IMR-90 (cell line): ENCODE data around the gene ZNF232. TPM values are rescaled to one million over a fixed set of nuclear protein-coding genes. Genes with fewer than 3 reads are reported as not detected.

ENCODE experiments used
- ATAC-seq: fragments of 200-7000 bp; cut with Tn5 transposase; 2 replicates; pipeline ENCODE4 v1.9.1; 2020; ENCODE audit warnings: low read depth, mild to moderate bottlenecking, moderate library complexity
- BruUV-seq: library from RNA; stranded (reverse); fragments of 400-500 nt; replicated peaks from 2 replicates; lab custom pipeline; 2021; lab: Mats Ljungman, UMichigan
- CTCF ChIA-PET: fragments of 300-600 bp; formaldehyde crosslinking; extraction: SDS; loops from one replicate; lab custom pipeline; 2021; ENCODE audit warnings: antibody characterized with exemption; lab: Yijun Ruan, JAX
- POLR2A ChIA-PET: fragments of 300-600 bp; sonication (Branson Sonifier 250); formaldehyde crosslinking; loops from one replicate; lab custom pipeline; 2022; ENCODE audit warnings: antibody characterized with exemption; ENCODE audit not compliant: unreplicated experiment; lab: Charles Lee
- DNase-seq: peaks from one replicate; pipeline ENCODE4 v3.0.0; 2013
- H2AFZ ChIP-seq: replicated peaks from 2 replicates; pipeline ENCODE3; 2013; ENCODE audit warnings: low read length, mild to moderate bottlenecking; ENCODE audit not compliant: poor library complexity
- H2AK5ac ChIP-seq: 2 replicates; pipeline ENCODE4 v1.6.1; 2013; ENCODE audit warnings: low read depth, low read length, inconsistent platforms
- H2AK9ac ChIP-seq: replicated peaks from 2 replicates; pipeline ENCODE3; 2013; ENCODE audit warnings: mild to moderate bottlenecking, low read depth, low read length, moderate library complexity; ENCODE audit not compliant: poor library complexity
- H2BK120ac ChIP-seq: 2 replicates; pipeline ENCODE4 v1.6.1; 2013; ENCODE audit warnings: low read depth, low read length, inconsistent platforms
- H2BK15ac ChIP-seq: 3 replicates; pipeline ENCODE4 v1.6.1; 2013; ENCODE audit warnings: low read depth, low read length, inconsistent platforms
- H2BK20ac ChIP-seq: 2 replicates; pipeline ENCODE4 v1.6.1; 2013; ENCODE audit warnings: low read depth, mild to moderate bottlenecking, inconsistent platforms, low read length, moderate library complexity
- H2BK5ac ChIP-seq: 2 replicates; pipeline ENCODE4 v1.6.1; 2013; ENCODE audit warnings: mild to moderate bottlenecking, low read depth, low read length, inconsistent platforms; ENCODE audit not compliant: poor library complexity, severe bottlenecking
- H3K14ac ChIP-seq: replicated peaks from 2 replicates; pipeline ENCODE4 v1.6.1; 2013; ENCODE audit warnings: low read depth, low read length, inconsistent platforms
- H3K18ac ChIP-seq: 2 replicates; pipeline ENCODE4 v1.6.1; 2013; ENCODE audit warnings: low read depth, low read length, control low read depth
- H3K23ac ChIP-seq: 2 replicates; pipeline ENCODE4 v1.6.1; 2013; ENCODE audit warnings: low read depth, low read length, inconsistent platforms
- H3K27ac ChIP-seq: 2 replicates; pipeline ENCODE4 v1.5.1; 2013; ENCODE audit warnings: mild to moderate bottlenecking, control low read depth, low read length; ENCODE audit not compliant: insufficient read depth
- H3K27me3 ChIP-seq: 2 replicates; pipeline ENCODE4 v1.6.1; 2013; ENCODE audit warnings: low read length; ENCODE audit not compliant: control insufficient read depth, insufficient read depth
- H3K36me3 ChIP-seq: 2 replicates; pipeline ENCODE4 v1.6.1; 2013; ENCODE audit warnings: low read length, mixed read lengths; ENCODE audit not compliant: control insufficient read depth, insufficient read depth
- H3K4ac ChIP-seq: 2 replicates; pipeline ENCODE4 v1.6.1; 2013; ENCODE audit warnings: low read depth, low read length, inconsistent platforms
- H3K4me1 ChIP-seq: 2 replicates; pipeline ENCODE4 v1.6.1; 2013; ENCODE audit warnings: low read length, mixed read lengths; ENCODE audit not compliant: control insufficient read depth, insufficient read depth
- H3K4me2 ChIP-seq: 2 replicates; pipeline ENCODE4 v1.6.1; 2013; ENCODE audit warnings: low read depth, mild to moderate bottlenecking, control low read depth, low read length, moderate library complexity
- H3K4me3 ChIP-seq: 2 replicates; pipeline ENCODE4 v1.5.1; 2013; ENCODE audit warnings: low read depth, mild to moderate bottlenecking, control low read depth, low read length, moderate library complexity; ENCODE audit not compliant: insufficient read depth
- H3K56ac ChIP-seq: 2 replicates; pipeline ENCODE4 v1.6.1; 2013; ENCODE audit warnings: low read length, inconsistent platforms; ENCODE audit not compliant: insufficient read depth; ENCODE audit errors: extremely low read depth
- H3K79me1 ChIP-seq, 2 experiments: 2 replicates each; pipeline ENCODE4 v1.6.1; 2013; ENCODE audit warnings: low read length in 2 of 2, inconsistent platforms in 1 of 2, low read depth in 1 of 2
- H3K9ac ChIP-seq: 2 replicates; pipeline ENCODE4 v1.6.1; 2013; ENCODE audit warnings: low read depth, low read length, control low read depth
- H3K9me1 ChIP-seq: 2 replicates; pipeline ENCODE4 v1.6.1; 2013; ENCODE audit warnings: low read length, inconsistent platforms; ENCODE audit not compliant: insufficient read depth
- H3K9me3 ChIP-seq: 2 replicates; pipeline ENCODE4 v1.6.1; 2013; ENCODE audit warnings: low read length; ENCODE audit not compliant: control insufficient read depth, insufficient read depth
- H4K20me1 ChIP-seq: 2 replicates; pipeline ENCODE4 v1.6.1; 2013; ENCODE audit warnings: low read length, inconsistent platforms; ENCODE audit not compliant: insufficient read depth
- H4K5ac ChIP-seq: 2 replicates; pipeline ENCODE4 v1.6.1; 2013; ENCODE audit warnings: mild to moderate bottlenecking, low read depth, low read length, control low read depth
- H4K8ac ChIP-seq, 2 experiments: 2 replicates each; pipeline ENCODE4 v1.6.1; 2013; ENCODE audit warnings: low read depth in 2 of 2, low read length in 2 of 2, control low read depth in 1 of 2, inconsistent platforms in 1 of 2
- H4K91ac ChIP-seq: 2 replicates; pipeline ENCODE4 v1.6.1; 2013; ENCODE audit warnings: low read depth, low read length, inconsistent platforms; ENCODE audit not compliant: insufficient read depth
- CHD1 ChIP-seq: IDR thresholded peaks from 2 replicates; pipeline ENCODE4 v1.6.1; 2012; ENCODE audit warnings: low read depth, low read length, improper control_type of control experiment
- FOS ChIP-seq: fragments of 150-350 bp; IDR thresholded peaks from 2 replicates; pipeline ENCODE4 v1.6.1; 2016; ENCODE audit warnings: low read depth, low read length
- MAFK ChIP-seq: IDR thresholded peaks from 2 replicates; pipeline ENCODE4 v1.6.1; 2012; ENCODE audit warnings: low read depth, low read length, improper control_type of control experiment
- MAZ ChIP-seq: IDR thresholded peaks from 2 replicates; pipeline ENCODE4 v1.6.1; 2012; ENCODE audit warnings: low read depth, mild to moderate bottlenecking, low read length, improper control_type of control experiment, moderate library complexity, borderline replicate concordance
- MXI1 ChIP-seq: IDR thresholded peaks from 2 replicates; pipeline ENCODE4 v1.6.1; 2012; ENCODE audit warnings: low read depth, mild to moderate bottlenecking, low read length, moderate library complexity, borderline replicate concordance
- POLR2A ChIP-seq: IDR thresholded peaks from 2 replicates; pipeline ENCODE4 v1.6.1; 2012; ENCODE audit warnings: mild to moderate bottlenecking, low read depth, low read length
- RCOR1 ChIP-seq: IDR thresholded peaks from 2 replicates; pipeline ENCODE4 v1.6.1; 2012; ENCODE audit warnings: mild to moderate bottlenecking, low read length, improper control_type of control experiment; ENCODE audit not compliant: insufficient replicate concordance
- WGBS, 2 experiments: methylation state at CpG; one replicate each; pipeline versions ENCODE4 v1.1.5 to v1.1.7; 2013; ENCODE audit warnings: missing lambda C conversion rate in 2 of 2; ENCODE audit not compliant: insufficient read length in 1 of 2; ENCODE audit errors: extremely low coverage in 2 of 2; 5-methylcytosine and 5-hydroxymethylcytosine counted together
- dilution Hi-C: fragments of 300-500 bp; cut with HindIII; formaldehyde crosslinking; loops from one replicate; pipeline ENCODE4 v1.14.3; 2018; ENCODE audit warnings: low sequenced_read_pairs; ENCODE audit not compliant: unreplicated experiment
- in situ Hi-C: fragments of 300-500 bp; cut with MboI; formaldehyde crosslinking; loops from 3 replicates; pipeline ENCODE4 v1.14.3; 2019; ENCODE audit warnings: low sequenced_read_pairs, inconsistent platforms, mixed read lengths
- intact Hi-C: fragments of 100-400 bp; cut with micrococcal nuclease; formaldehyde crosslinking; loops from 2 replicates; pipeline ENCODE4 v1.10.0; 2022
- microRNA-seq, 2 experiments: library from miRNA; stranded (forward) in 1 of 2; unstranded in 1 of 2; fragments of 10-50 nt in 1 of 2; fragments of <30 nt in 1 of 2; gene quantifications in 1 of 2; microRNA quantifications in 1 of 2; one replicate each; pipeline versions ENCODE3 to v1.1.0; 2013 to 2020; ENCODE audit not compliant: insufficient read depth in 1 of 2, insufficient read length in 1 of 2, unreplicated experiment in 1 of 2
- polyA plus RNA-seq, 3 experiments: library from polyadenylated mRNA; depleted of rRNA; stranded (reverse); fragments of >200 nt; gene quantifications; 2 replicates each; pipeline ENCODE4 v1.2.3, GENCODE V29; 2012; ENCODE audit warnings: low replicate concordance in 1 of 3
- small RNA-seq, 5 experiments: library from RNA; depleted of rRNA; stranded (forward); fragments of <200 nt; gene quantifications; one replicate each; pipeline ENCODE3, GENCODE V24; 2012
- total RNA-seq: library from RNA; depleted of rRNA; stranded (reverse); fragments of >200 nt; gene quantifications from 2 replicates; pipeline ENCODE4 v1.2.3, GENCODE V29; 2012; rRNA removed

The ZNF232 gene
- total and polyA plus RNA-seq, 2 of the 4 experiments (the other 2 are of a cell fraction) = 3.2 to 6.5 TPM

GRCh38 chr17:5065227-5065744 lies 46.4 kb downstream of the ZNF232 start:
- H3K27ac ChIP-seq = no peak overlapping the region
- no peak overlapping the region for H2BK20ac ChIP-seq
- in situ Hi-C loops = no loop called here
- no peak overlapping the region for H2AK5ac ChIP-seq
- ATAC-seq (no peak), DNase-seq (no peak)
- no peak overlapping the region for H2BK120ac ChIP-seq
- ChIA-PET CTCF (no interaction called here), POLR2A (no interaction called here)
- no peak overlapping the region for H3K14ac ChIP-seq
- H4K8ac ChIP-seq = no peak overlapping the region
- dilution Hi-C loops = no loop called here
- H3K4me1 ChIP-seq = no peaks in the 10 kb centered on the region
- no peak overlapping the region for H3K23ac ChIP-seq
- no peak overlapping the region for H3K56ac ChIP-seq
- intact Hi-C loops = no loop called here
- no peak overlapping the region for H2AK9ac ChIP-seq
- no peak overlapping the region for H2AFZ ChIP-seq
- no CpG with 5 or more reads among the region's 1 CpG for WGBS, 2 experiments
- no peak overlapping the region for H4K91ac ChIP-seq
- peaks cover 7% of the 10 kb centered on the region; the same call in 1 of the 2 replicates for H3K27me3 ChIP-seq
- no peak overlapping the region for H3K4me3 ChIP-seq
- H3K9ac ChIP-seq = no peak overlapping the region
- H4K20me1 ChIP-seq = no peaks in the 10 kb centered on the region
- H3K9me1 ChIP-seq = no peaks in the 10 kb centered on the region
- no TSS peak for BruUV-seq
- no peaks in the 10 kb centered on the region for H3K79me1 ChIP-seq
- no peak overlapping the region for H4K5ac ChIP-seq
- no peak overlapping the region for H2BK15ac ChIP-seq
- no peak overlapping the region for H3K4ac ChIP-seq
- no peak for TF ChIP-seq RCOR1
- TF ChIP-seq MAZ = no peak
- TF ChIP-seq MXI1 = no peak
- no peak for TF ChIP-seq CHD1
- TF ChIP-seq POLR2A = no peak
- TF ChIP-seq FOS = no peak
- peak; percentile 44 for TF ChIP-seq MAFK
- H3K18ac ChIP-seq = no peak overlapping the region
- H2BK5ac ChIP-seq = no peak overlapping the region
- no peaks in the 10 kb centered on the region for H3K9me3 ChIP-seq
- no peaks in the 10 kb centered on the region for H3K36me3 ChIP-seq
- no peak overlapping the region for H3K4me2 ChIP-seq

Small RNA genes lying within 50 kb of the gene (microRNA-seq; reads per million reads assigned to microRNA genes)
- not detected for gene AC012146.4 (ENCODE audit: insufficient read depth, insufficient read length)

Small RNA genes lying within 50 kb of the gene (small RNA-seq; reads per million reads assigned to genes)
- 0 reads per million in 5 experiments for gene AC012146.4

Other genes with a start within 250 kb of the ZNF232 start
- 0.54 and 0.56 TPM in 2 replicates for gene C17orf107, start 212.3 kb downstream of the ZNF232 start, total RNA-seq
- gene C17orf107, start 212.3 kb downstream of the ZNF232 start, polyA plus RNA-seq (2012; rRNA removed) = 0.82 and 1.3 TPM in 2 replicates
- gene CHRNE, start 208.8 kb downstream of the ZNF232 start, total RNA-seq = under 0.01 TPM in 2 replicates
- gene CHRNE, start 208.8 kb downstream of the ZNF232 start, polyA plus RNA-seq (2012; rRNA removed) = 0.21 and 0.24 TPM in 2 replicates
- gene GP1BA, start 179.6 kb downstream of the ZNF232 start, total RNA-seq = not detected in 2 replicates
- not detected in 2 replicates for gene GP1BA, start 179.6 kb downstream of the ZNF232 start, polyA plus RNA-seq (2012; rRNA removed)
- gene SLC25A11, start 171.8 kb downstream of the ZNF232 start, total RNA-seq = 30.8 and 35.0 TPM in 2 replicates
- 62.2 and 68.2 TPM in 2 replicates for gene SLC25A11, start 171.8 kb downstream of the ZNF232 start, polyA plus RNA-seq (2012; rRNA removed)
- gene RNF167, start 171.6 kb downstream of the ZNF232 start, total RNA-seq = 13.1 and 13.3 TPM in 2 replicates
- gene RNF167, start 171.6 kb downstream of the ZNF232 start, polyA plus RNA-seq (2012; rRNA removed) = 79.5 and 83.6 TPM in 2 replicates
- gene PFN1, start 163.3 kb downstream of the ZNF232 start, total RNA-seq = 348 and 432 TPM in 2 replicates
- gene PFN1, start 163.3 kb downstream of the ZNF232 start, polyA plus RNA-seq (2012; rRNA removed) = 1,671 and 2,152 TPM in 2 replicates
- 1.4 TPM in 2 replicates for gene ENO3, start 160.8 kb downstream of the ZNF232 start, total RNA-seq
- gene ENO3, start 160.8 kb downstream of the ZNF232 start, polyA plus RNA-seq (2012; rRNA removed) = 4.2 and 5.1 TPM in 2 replicates
- 50.2 and 52.2 TPM in 2 replicates for gene SPAG7, start 144.1 kb downstream of the ZNF232 start, total RNA-seq
- 108 and 115 TPM in 2 replicates for gene SPAG7, start 144.1 kb downstream of the ZNF232 start, polyA plus RNA-seq (2012; rRNA removed)
- 1.4 TPM in 2 replicates for gene CAMTA2, start 124.2 kb downstream of the ZNF232 start, total RNA-seq
- 54.7 and 59.7 TPM in 2 replicates for gene CAMTA2, start 124.2 kb downstream of the ZNF232 start, polyA plus RNA-seq (2012; rRNA removed)
- gene INCA1, start 114.4 kb downstream of the ZNF232 start, total RNA-seq = under 0.01 and 0.18 TPM in 2 replicates
- gene INCA1, start 114.4 kb downstream of the ZNF232 start, polyA plus RNA-seq (2012; rRNA removed) = 0.51 and 0.92 TPM in 2 replicates
- gene KIF1C, start 113.9 kb downstream of the ZNF232 start, total RNA-seq = 27.4 and 28.6 TPM in 2 replicates
- 28.7 and 31.6 TPM in 2 replicates for gene KIF1C, start 113.9 kb downstream of the ZNF232 start, polyA plus RNA-seq (2012; rRNA removed)
- not detected in 2 replicates for gene SLC52A1, start 76.5 kb downstream of the ZNF232 start, total RNA-seq
- gene SLC52A1, start 76.5 kb downstream of the ZNF232 start, polyA plus RNA-seq (2012; rRNA removed) = not detected in 2 replicates
- 0.54 and 0.83 TPM in 2 replicates for gene ZFP3, start 33.4 kb downstream of the ZNF232 start, total RNA-seq
- 0.60 and 0.75 TPM in 2 replicates for gene ZFP3, start 33.4 kb downstream of the ZNF232 start, polyA plus RNA-seq (2012; rRNA removed)
- not detected in 2 replicates for gene USP6, start 4.2 kb upstream of the ZNF232 start, total RNA-seq
- gene USP6, start 4.2 kb upstream of the ZNF232 start, polyA plus RNA-seq (2012; rRNA removed) = 0.01 and 0.02 TPM in 2 replicates
- gene ZNF594, start 80.0 kb upstream of the ZNF232 start, total RNA-seq = 7.2 and 8.1 TPM in 2 replicates
- gene ZNF594, start 80.0 kb upstream of the ZNF232 start, polyA plus RNA-seq (2012; rRNA removed) = 2.0 and 2.5 TPM in 2 replicates
- not detected in 2 replicates for gene SCIMP, start 123.0 kb upstream of the ZNF232 start, total RNA-seq
- gene SCIMP, start 123.0 kb upstream of the ZNF232 start, polyA plus RNA-seq (2012; rRNA removed) = not detected in 2 replicates
- gene RABEP1, start 170.4 kb upstream of the ZNF232 start, total RNA-seq = 38.2 and 40.0 TPM in 2 replicates
- 11.9 and 15.3 TPM in 2 replicates for gene RABEP1, start 170.4 kb upstream of the ZNF232 start, polyA plus RNA-seq (2012; rRNA removed)